Right atrium auricular region (tissue), 2 donors: ENCODE data around the gene GFM1. TPM values are rescaled to one million over a fixed set of nuclear protein-coding genes. Genes with fewer than 3 reads are reported as not detected.

Experiments
- DNase-seq: peaks from one replicate; pipeline ENCODE4 v3.0.0-alpha.2; 2019; ENCODE audit warnings: low spot score
- H3K27ac ChIP-seq, 2 donors: fragments of 200-600 bp; sonication (generic); 1 replicate in 1 of 2; 2 replicates in 1 of 2; pipeline ENCODE4 v1.5.1; 2016 to 2019
- H3K27me3 ChIP-seq, 2 donors: fragments of 200-600 bp; sonication (generic); one replicate each; pipeline versions ENCODE4 v1.5.1 to v1.6.0; 2017 to 2019
- H3K36me3 ChIP-seq: fragments of 200-600 bp; sonication (generic); one replicate; pipeline ENCODE4 v1.5.1; 2016
- H3K4me1 ChIP-seq, 2 donors: fragments of 200-600 bp; sonication (generic); one replicate each; pipeline versions ENCODE4 v1.5.1 to v1.6.0; 2017 to 2019
- H3K4me3 ChIP-seq, 2 donors: fragments of 200-600 bp; sonication (generic); 1 replicate in 1 of 2; 2 replicates in 1 of 2; pipeline ENCODE4 v1.5.1; 2017 to 2019; ENCODE audit warnings: mild to moderate bottlenecking in 1 of 2, moderate library complexity in 1 of 2
- H3K9me3 ChIP-seq, 2 donors: fragments of 200-600 bp; sonication (generic); one replicate each; pipeline ENCODE4 v1.5.1; 2019
- CTCF ChIP-seq, 2 donors: fragments of 200-600 bp; sonication (generic); IDR thresholded peaks; one replicate each; pipeline ENCODE4 v1.5.1; 2019; ENCODE audit warnings: antibody characterized with exemption in 2 of 2
- total RNA-seq, 2 donors: library from RNA; depleted of rRNA; stranded (reverse); fragments of >200 nt; gene quantifications; one replicate each; pipeline ENCODE4 v1.1.0, GENCODE V29; 2016

Gene GFM1
- total RNA-seq, 2 donors from 2014 or later = 27.0 to 54.5 TPM

GRCh38 chr3:158718490-158719170, 74.3 kb downstream of the GFM1 start:
- peak overlapping the region in 1 of 2 donors; percentile 5 for H3K27ac ChIP-seq
- H3K36me3 ChIP-seq = no peaks in the 10 kb centered on the region
- no peaks in the 10 kb centered on the region for H3K27me3 ChIP-seq
- no peak for DNase-seq
- no peaks in the 10 kb centered on the region for H3K9me3 ChIP-seq
- TF ChIP-seq CTCF (IDR thresholded peaks at IDR 0.05) = no peak
- peaks cover 0 to 46% of the 10 kb centered on the region in 2 donors for H3K4me1 ChIP-seq
- no peak overlapping the region for H3K4me3 ChIP-seq

GRCh38 chr3:158722108-158722507, 77.8 kb downstream of the GFM1 start:
- Histone ChIP-seq H3K4me3 (no peak overlapping the region), H3K27me3 (no peaks in the 10 kb centered on the region), H3K27ac (no peak overlapping the region), H3K4me1 (peaks cover 0 to 54% of the 10 kb centered on the region in 2 donors), H3K9me3 (no peaks in the 10 kb centered on the region), H3K36me3 (no peaks in the 10 kb centered on the region)
- no peak for TF ChIP-seq CTCF (IDR thresholded peaks at IDR 0.05)
- no peak for DNase-seq

- no peaks in the 10 kb centered on the region for H3K27me3 ChIP-seq
- peak overlapping the region in 1 of 2 donors; percentile 74 for H3K27ac ChIP-seq
- TF ChIP-seq CTCF (IDR thresholded peaks at IDR 0.05) = no peak
- no peak overlapping the region for H3K4me3 ChIP-seq
- no peak for DNase-seq
- peaks cover 0 to 45% of the 10 kb centered on the region in 2 donors for H3K4me1 ChIP-seq
- no peaks in the 10 kb centered on the region for H3K36me3 ChIP-seq
- H3K9me3 ChIP-seq = no peaks in the 10 kb centered on the region
These were observed 79.7 kb downstream of the GFM1 start for GRCh38 chr3:158723991-158724390.

- H3K4me1 ChIP-seq = peaks cover 0 to 43% of the 10 kb centered on the region in 2 donors
- no peaks in the 10 kb centered on the region for H3K27me3 ChIP-seq
- peak; percentile 87 for DNase-seq
- peak overlapping the region; percentile 46 to 74 for H3K27ac ChIP-seq
- no peaks in the 10 kb centered on the region for H3K9me3 ChIP-seq
- H3K4me3 ChIP-seq = no peak overlapping the region
- no peak for TF ChIP-seq CTCF (IDR thresholded peaks at IDR 0.05)
- no peaks in the 10 kb centered on the region for H3K36me3 ChIP-seq
These were observed 81.2 kb downstream of the GFM1 start for GRCh38 chr3:158725348-158726011.

- no peaks in the 10 kb centered on the region for H3K36me3 ChIP-seq
- peak overlapping the region; percentile 15 to 18 for H3K27ac ChIP-seq
- H3K9me3 ChIP-seq = no peaks in the 10 kb centered on the region
- no peaks in the 10 kb centered on the region for H3K27me3 ChIP-seq
- H3K4me1 ChIP-seq = peaks cover 0 to 51% of the 10 kb centered on the region in 2 donors
- DNase-seq = no peak
- no peak overlapping the region for H3K4me3 ChIP-seq
- TF ChIP-seq CTCF (IDR thresholded peaks at IDR 0.05) = peak; percentile 77 to 93
These were observed 83.1 kb downstream of the GFM1 start for GRCh38 chr3:158727206-158728060.
